Measurements from ENCODE around the gene GALNT5. TPM values are rescaled to one million over a fixed set of nuclear protein-coding genes. Genes with fewer than 3 reads are reported as not detected.

The GALNT5 gene
- polyA plus RNA-seq, 1 experiment = 22.6 TPM

DNA sequence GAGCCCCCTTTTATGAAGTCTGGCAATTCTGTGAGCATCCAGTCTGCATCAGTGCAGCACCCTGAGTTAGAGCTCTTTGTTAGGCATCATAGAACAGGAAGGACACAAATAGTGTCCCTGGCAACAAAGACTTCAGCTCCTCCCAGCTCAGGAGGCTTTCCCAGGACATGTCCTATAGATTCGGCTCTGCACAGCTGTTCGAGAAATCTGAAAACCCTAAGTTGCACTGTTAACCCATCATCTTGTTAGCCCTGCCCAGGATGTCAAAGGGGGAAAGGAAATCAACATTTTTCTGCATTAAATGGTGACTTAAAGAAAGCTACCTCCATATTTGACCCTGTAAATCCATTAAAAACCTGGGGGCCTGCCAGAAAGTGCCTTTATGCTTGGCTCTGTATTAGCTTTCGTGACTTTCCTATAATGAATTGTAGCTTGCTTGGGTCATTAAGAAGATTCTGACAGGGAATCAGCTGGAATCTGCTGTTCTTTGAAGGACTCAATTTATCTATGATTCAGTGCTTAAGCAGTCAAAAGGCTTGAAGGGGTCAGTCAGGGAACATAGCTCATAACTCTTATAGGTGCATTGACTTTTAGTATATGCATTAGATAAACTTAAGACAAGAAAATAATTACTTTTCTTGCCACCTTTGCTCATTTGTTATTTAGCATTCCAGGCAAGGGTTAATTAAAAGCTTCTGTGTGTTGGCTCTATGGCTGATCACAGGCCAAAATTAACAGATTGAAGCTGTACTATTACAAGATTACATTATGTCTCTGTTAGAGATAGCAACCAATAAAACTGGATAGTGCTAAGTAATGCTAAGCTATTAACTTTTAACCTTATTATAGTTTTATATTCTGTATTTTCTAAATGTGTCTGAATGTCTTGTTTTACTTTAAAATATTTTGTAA, 47.6 kb downstream of the GALNT5 start:
- Histone ChIP-seq H3K36me3 (ENCODE audit: control insufficient read depth, insufficient read depth, low read length) (0 out of 2 replicates have a peak, but pooled peaks cover 1% of the 10 kb centered on the region), H3K4me3 (ENCODE audit: low read depth, low read length) (no peak overlapping the region), H3K27me3 (ENCODE audit: control insufficient read depth, insufficient read depth, low read length) (no peaks in the 10 kb centered on the region)
- DNase-seq (ENCODE audit: low read depth) = peak; percentile 35
- TF ChIP-seq, protein P1, sequence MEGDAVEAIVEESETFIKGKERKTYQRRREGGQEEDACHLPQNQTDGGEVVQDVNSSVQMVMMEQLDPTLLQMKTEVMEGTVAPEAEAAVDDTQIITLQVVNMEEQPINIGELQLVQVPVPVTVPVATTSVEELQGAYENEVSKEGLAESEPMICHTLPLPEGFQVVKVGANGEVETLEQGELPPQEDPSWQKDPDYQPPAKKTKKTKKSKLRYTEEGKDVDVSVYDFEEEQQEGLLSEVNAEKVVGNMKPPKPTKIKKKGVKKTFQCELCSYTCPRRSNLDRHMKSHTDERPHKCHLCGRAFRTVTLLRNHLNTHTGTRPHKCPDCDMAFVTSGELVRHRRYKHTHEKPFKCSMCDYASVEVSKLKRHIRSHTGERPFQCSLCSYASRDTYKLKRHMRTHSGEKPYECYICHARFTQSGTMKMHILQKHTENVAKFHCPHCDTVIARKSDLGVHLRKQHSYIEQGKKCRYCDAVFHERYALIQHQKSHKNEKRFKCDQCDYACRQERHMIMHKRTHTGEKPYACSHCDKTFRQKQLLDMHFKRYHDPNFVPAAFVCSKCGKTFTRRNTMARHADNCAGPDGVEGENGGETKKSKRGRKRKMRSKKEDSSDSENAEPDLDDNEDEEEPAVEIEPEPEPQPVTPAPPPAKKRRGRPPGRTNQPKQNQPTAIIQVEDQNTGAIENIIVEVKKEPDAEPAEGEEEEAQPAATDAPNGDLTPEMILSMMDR (IDR thresholded peaks at IDR 0.05; ENCODE audit: insufficient read depth, low read depth, low read length) = no peak
- ChIA-PET POLR2A (interaction anchor here (0.7 kb wide), 1 partner anchor 85 kb away, joined by 3 read pairs; no protein-coding TSS in a partner anchor), CTCF (interaction anchor here (1.1 to 12.7 kb wide), 4 partner anchors 15 to 23 kb away, joined by 3 to 308 read pairs (median 4); partner anchors contain the start of gene ERMN)

DNA sequence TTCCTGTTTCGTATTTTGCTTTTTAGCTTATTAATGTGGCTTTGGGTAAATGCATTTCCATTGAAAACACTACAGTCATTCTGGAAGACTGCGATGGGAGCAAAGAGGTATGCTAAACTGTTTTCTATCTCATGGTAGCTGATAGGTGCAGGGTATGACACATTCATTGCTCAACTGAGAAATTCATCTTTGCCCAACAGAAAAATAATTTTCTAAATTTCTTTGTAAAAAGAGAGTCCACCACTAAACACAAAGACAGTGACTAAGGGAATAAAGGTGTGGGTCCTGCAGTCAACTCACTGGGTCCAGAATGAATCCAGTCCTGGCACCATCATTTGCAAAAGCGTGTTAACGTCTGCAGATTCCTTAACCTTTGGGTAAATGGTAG, 48.2 kb downstream of the GALNT5 start:
- 0 out of 2 replicates have a peak, but pooled peaks cover 1% of the 10 kb centered on the region for H3K36me3 ChIP-seq (ENCODE audit: control insufficient read depth, insufficient read depth, low read length)
- no peak overlapping the region for H3K4me3 ChIP-seq (ENCODE audit: low read depth, low read length)
- no peaks in the 10 kb centered on the region for H3K27me3 ChIP-seq (ENCODE audit: control insufficient read depth, insufficient read depth, low read length)
- ChIA-PET POLR2A (no interaction called here), CTCF (interaction anchor here (1.1 to 12.7 kb wide), 5 partner anchors 16 to 35 kb away, joined by 3 to 308 read pairs (median 4); partner anchors contain the start of gene ERMN)
- DNase-seq (ENCODE audit: low read depth) = no peak
- TF ChIP-seq, protein P1 (IDR thresholded peaks at IDR 0.05; ENCODE audit: insufficient read depth, low read depth, low read length) = no peak

DNA sequence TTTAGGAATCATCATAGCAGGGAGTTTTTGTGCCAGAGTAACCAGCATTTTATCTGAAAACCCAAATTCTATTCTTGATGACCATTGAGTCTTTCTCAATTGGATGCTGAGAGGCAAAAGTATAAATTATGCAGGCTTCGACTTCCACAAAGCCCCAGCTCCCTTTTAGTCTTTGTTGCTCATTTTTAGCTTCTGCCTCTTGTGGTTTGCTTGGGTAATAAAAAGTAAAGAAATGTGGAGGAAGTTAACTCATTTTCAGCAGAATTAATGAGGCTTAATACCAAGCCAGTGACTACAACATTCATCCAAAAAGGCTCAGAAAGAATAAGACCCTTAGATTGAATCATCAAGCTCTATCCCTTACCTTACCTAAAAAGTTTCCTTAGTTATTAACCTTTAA, 49.5 kb downstream of the GALNT5 start:
- DNase-seq (ENCODE audit: low read depth) = no peak
- POLR2A ChIA-PET = no interaction called here
- H3K4me3 ChIP-seq (ENCODE audit: low read depth, low read length) = no peak overlapping the region
- no peaks in the 10 kb centered on the region for H3K27me3 ChIP-seq (ENCODE audit: control insufficient read depth, insufficient read depth, low read length)
- CTCF ChIA-PET = interaction anchor here (0.7 to 12.7 kb wide), 4 partner anchors 9 to 34 kb away, joined by 3 to 308 read pairs (median 4); partner anchors contain the start of gene ERMN
- TF ChIP-seq, protein P1 (IDR thresholded peaks at IDR 0.05; ENCODE audit: insufficient read depth, low read depth, low read length) = peak; percentile 33
- H3K36me3 ChIP-seq (ENCODE audit: control insufficient read depth, insufficient read depth, low read length) = 0 out of 2 replicates have a peak, but pooled peaks cover 1% of the 10 kb centered on the region

DNA sequence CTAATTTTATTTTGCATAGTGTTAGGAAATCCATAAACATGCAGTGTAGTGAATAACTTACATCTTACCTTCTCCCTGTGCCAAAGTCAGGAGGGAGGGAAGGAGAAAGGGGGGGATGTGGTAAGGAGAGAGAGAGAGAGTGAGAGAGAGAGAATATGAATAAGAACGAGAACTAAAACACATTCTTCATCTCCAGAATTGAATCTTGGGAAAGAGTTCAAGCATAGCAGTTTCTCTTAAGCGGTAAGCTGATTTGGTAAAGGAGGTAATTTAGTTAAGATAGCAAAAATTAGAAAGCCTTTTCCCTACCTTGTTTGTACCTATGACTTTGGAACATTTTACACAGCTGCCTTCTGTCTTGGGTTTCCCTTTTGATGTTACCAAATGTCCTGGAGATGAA, 52.4 kb downstream of the GALNT5 start:
- 0 out of 2 replicates have a peak, but pooled peaks cover 1% of the 10 kb centered on the region for H3K36me3 ChIP-seq (ENCODE audit: control insufficient read depth, insufficient read depth, low read length)
- H3K27me3 ChIP-seq (ENCODE audit: control insufficient read depth, insufficient read depth, low read length) = no peaks in the 10 kb centered on the region
- TF ChIP-seq, protein P1 (IDR thresholded peaks at IDR 0.05; ENCODE audit: insufficient read depth, low read depth, low read length) = no peak
- CTCF ChIA-PET = interaction anchor here (0.7 to 3.2 kb wide), 4 partner anchors 13 to 93 kb away, joined by 3 to 17 read pairs (median 7); partner anchors contain the start of gene ERMN
- H3K4me3 ChIP-seq (ENCODE audit: low read depth, low read length) = no peak overlapping the region
- no peak for DNase-seq (ENCODE audit: low read depth)
- POLR2A ChIA-PET = no interaction called here

DNA sequence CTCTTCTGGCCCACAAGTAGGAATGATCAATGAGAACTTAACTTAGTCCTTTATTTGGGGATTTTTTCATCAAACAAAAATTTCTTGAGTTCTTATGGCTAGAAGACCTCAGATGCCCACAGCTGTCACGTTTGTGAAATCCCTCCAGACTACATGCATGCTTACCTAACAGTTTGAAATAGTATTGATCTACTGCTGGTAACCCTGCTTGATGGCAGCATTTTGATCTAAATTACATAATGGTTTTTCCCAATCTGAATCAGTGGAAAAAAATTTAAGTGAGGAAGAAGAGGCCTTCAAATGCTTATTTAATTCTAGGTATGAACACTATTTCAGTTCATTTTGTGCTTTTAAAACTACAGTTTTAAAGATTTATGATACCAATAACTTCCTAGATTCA, 54.2 kb downstream of the GALNT5 start:
- Histone ChIP-seq H3K36me3 (ENCODE audit: control insufficient read depth, insufficient read depth, low read length) (0 out of 2 replicates have a peak, but pooled peaks cover 1% of the 10 kb centered on the region), H3K4me3 (ENCODE audit: low read depth, low read length) (no peak overlapping the region), H3K27me3 (ENCODE audit: control insufficient read depth, insufficient read depth, low read length) (no peaks in the 10 kb centered on the region)
- POLR2A ChIA-PET = no interaction called here
- TF ChIP-seq, protein P1 (IDR thresholded peaks at IDR 0.05; ENCODE audit: insufficient read depth, low read depth, low read length) = no peak
- CTCF ChIA-PET = interaction anchor here (0.8 to 3.2 kb wide), 3 partner anchors 12 to 25 kb away, joined by 3 to 17 read pairs (median 10); partner anchors contain the start of gene ERMN
- DNase-seq (ENCODE audit: low read depth) = no peak

Measured in BJ (cell line).